Endothelial cell of umbilical vein (primary cell): ENCODE data around the gene CHRM1.

Experiments used
- CTCF ChIP-seq, 2 donors: IDR thresholded peaks; 1 replicate in 1 of 2; 2 replicates in 1 of 2; pipeline ENCODE4 v1.5.1; 2011; ENCODE audit warnings: low read length in 2 of 2, mild to moderate bottlenecking in 2 of 2, moderate library complexity in 2 of 2, control low read depth in 1 of 2, inconsistent platforms in 1 of 2, low read depth in 1 of 2; ENCODE audit not compliant: insufficient read depth in 1 of 2; ENCODE audit errors: extremely low read depth in 1 of 2
- POLR2A ChIP-seq: IDR thresholded peaks from 2 replicates; pipeline ENCODE4 v1.6.1; 2012; ENCODE audit warnings: low read depth, mild to moderate bottlenecking, control low read depth, low read length

GRCh38 chr11:62919898-62920640, 1.1 kb downstream of the CHRM1 start:
- TF ChIP-seq CTCF (IDR thresholded peaks at IDR 0.05; ENCODE audit: extremely low read depth in 1 of 2, insufficient read depth in 1 of 2, low read depth in 1 of 2, low read length in 2 of 2) (no peak), POLR2A (no peak)
